ENCODE results near the gene ORC2.
"Not testable (repeated sequence)": the region's sequence is repeated elsewhere in the genome, so short reads cannot be mapped to it uniquely, and the experiment has no call there.

ORC2 gene

GRCh38 chr2:200963124-200963917, at the start of gene ORC2:
Gene ORC2 (minus strand): TSS chr2:200963660. CDS start chr2:200958123, 5,537 bp downstream.
- DNase-seq: peak; percentile 87

GRCh38 chr2:201008296-201008829, 44.9 kb upstream of the ORC2 start:
- DNase-seq: no peak

GRCh38 chr2:201007584-201007998, 44.1 kb upstream of the ORC2 start:
- DNase-seq: no peak

GRCh38 chr2:201006704-201007103, 43.2 kb upstream of the ORC2 start:
- no peak for DNase-seq

GRCh38 chr2:201004370-201004769, 40.9 kb upstream of the ORC2 start:
- DNase-seq: no peak

GRCh38 chr2:200993097-200993496, 29.6 kb upstream of the ORC2 start:
- DNase-seq: no peak

GRCh38 chr2:200987137-200987536, 23.7 kb upstream of the ORC2 start:
- DNase-seq: no peak

GRCh38 chr2:200985799-200986198, 22.3 kb upstream of the ORC2 start:
- no peak for DNase-seq

GRCh38 chr2:200976710-200977109, 13.2 kb upstream of the ORC2 start:
- no peak for DNase-seq

- no peak for DNase-seq
These were observed 12.2 kb upstream of the ORC2 start for GRCh38 chr2:200975672-200976071.

- DNase-seq: not testable (repeated sequence)
These were observed 6.6 kb upstream of the ORC2 start for GRCh38 chr2:200970057-200970456.

- DNase-seq: no peak
These were observed 5.3 kb upstream of the ORC2 start for GRCh38 chr2:200968735-200969134.

GRCh38 chr2:200968162-200968561, 4.7 kb upstream of the ORC2 start:
- no peak for DNase-seq

- no peak for DNase-seq
These were observed 3.3 kb upstream of the ORC2 start for GRCh38 chr2:200966770-200967169.

GRCh38 chr2:200964498-200964897, 1.0 kb upstream of the ORC2 start:
- DNase-seq: no peak

- DNase-seq: not testable (repeated sequence)
These were observed 425 bp upstream of the ORC2 start for GRCh38 chr2:200963918-200964252.

GRCh38 chr2:200962811-200963123, 693 bp downstream of the ORC2 start:
- DNase-seq: peak; percentile 17

- no peak for DNase-seq
These were observed 1.8 kb downstream of the ORC2 start for GRCh38 chr2:200961674-200962073.

- no peak for DNase-seq
These were observed 13.1 kb downstream of the ORC2 start for GRCh38 chr2:200950378-200950777.

GRCh38 chr2:200945395-200945729, 18.1 kb downstream of the ORC2 start:
- no peak for DNase-seq

- DNase-seq: peak; percentile 65
These were observed 18.7 kb downstream of the ORC2 start for GRCh38 chr2:200944467-200945394.

GRCh38 chr2:200943527-200944105, 19.8 kb downstream of the ORC2 start:
- no peak for DNase-seq

- no peak for DNase-seq
These were observed 23.6 kb downstream of the ORC2 start for GRCh38 chr2:200939832-200940231.

Data from stimulated activated naive CD4-positive, alpha-beta T cell treated with Interleukin-2 at 50 U/mL for 16 hours (primary cell).